ENCODE results near the gene CSNK2B.

DNA sequence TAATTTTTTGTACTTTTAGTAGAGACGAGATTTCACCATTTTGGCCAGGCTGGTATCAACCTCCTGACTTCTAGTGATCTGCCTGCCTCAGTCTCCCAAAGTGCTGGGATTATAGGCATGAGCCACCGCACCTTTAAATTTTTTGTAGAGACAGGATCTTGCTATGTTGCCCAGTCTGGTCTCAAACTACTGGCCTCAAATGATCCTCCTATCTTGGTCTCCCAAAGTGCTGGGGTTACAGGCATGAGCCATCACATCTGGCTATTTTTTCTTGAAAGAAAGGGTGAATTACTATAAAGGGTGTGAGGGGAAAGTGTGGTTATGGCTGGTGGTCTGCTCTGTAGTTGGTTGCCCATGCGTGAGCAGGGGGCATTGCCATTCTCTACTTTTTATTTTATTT is 42.3 kb downstream of the CSNK2B start:
- TF ChIP-seq, protein P1, sequence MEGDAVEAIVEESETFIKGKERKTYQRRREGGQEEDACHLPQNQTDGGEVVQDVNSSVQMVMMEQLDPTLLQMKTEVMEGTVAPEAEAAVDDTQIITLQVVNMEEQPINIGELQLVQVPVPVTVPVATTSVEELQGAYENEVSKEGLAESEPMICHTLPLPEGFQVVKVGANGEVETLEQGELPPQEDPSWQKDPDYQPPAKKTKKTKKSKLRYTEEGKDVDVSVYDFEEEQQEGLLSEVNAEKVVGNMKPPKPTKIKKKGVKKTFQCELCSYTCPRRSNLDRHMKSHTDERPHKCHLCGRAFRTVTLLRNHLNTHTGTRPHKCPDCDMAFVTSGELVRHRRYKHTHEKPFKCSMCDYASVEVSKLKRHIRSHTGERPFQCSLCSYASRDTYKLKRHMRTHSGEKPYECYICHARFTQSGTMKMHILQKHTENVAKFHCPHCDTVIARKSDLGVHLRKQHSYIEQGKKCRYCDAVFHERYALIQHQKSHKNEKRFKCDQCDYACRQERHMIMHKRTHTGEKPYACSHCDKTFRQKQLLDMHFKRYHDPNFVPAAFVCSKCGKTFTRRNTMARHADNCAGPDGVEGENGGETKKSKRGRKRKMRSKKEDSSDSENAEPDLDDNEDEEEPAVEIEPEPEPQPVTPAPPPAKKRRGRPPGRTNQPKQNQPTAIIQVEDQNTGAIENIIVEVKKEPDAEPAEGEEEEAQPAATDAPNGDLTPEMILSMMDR (IDR thresholded peaks at IDR 0.05; ENCODE audit: low read length) = no peak
- no peak for TF ChIP-seq EZH2 (IDR thresholded peaks at IDR 0.05; ENCODE audit: borderline replicate concordance, low read length)
